C4-2B (cell line): ENCODE measurements around the gene YARS1.

Source experiments
- H3K27ac ChIP-seq: fragments of 450-650 bp; 2 replicates; pipeline ENCODE4 v1.5.1; 2017
- CTCF ChIP-seq: fragments of 450-650 bp; conservative IDR thresholded peaks from 2 replicates; pipeline ENCODE4 v1.5.1; 2017; ENCODE audit warnings: mild to moderate bottlenecking
- ZFX ChIP-seq: fragments of 450-650 bp; IDR thresholded peaks from 2 replicates; pipeline ENCODE4 v1.6.1; 2017

The YARS1 gene

DNA sequence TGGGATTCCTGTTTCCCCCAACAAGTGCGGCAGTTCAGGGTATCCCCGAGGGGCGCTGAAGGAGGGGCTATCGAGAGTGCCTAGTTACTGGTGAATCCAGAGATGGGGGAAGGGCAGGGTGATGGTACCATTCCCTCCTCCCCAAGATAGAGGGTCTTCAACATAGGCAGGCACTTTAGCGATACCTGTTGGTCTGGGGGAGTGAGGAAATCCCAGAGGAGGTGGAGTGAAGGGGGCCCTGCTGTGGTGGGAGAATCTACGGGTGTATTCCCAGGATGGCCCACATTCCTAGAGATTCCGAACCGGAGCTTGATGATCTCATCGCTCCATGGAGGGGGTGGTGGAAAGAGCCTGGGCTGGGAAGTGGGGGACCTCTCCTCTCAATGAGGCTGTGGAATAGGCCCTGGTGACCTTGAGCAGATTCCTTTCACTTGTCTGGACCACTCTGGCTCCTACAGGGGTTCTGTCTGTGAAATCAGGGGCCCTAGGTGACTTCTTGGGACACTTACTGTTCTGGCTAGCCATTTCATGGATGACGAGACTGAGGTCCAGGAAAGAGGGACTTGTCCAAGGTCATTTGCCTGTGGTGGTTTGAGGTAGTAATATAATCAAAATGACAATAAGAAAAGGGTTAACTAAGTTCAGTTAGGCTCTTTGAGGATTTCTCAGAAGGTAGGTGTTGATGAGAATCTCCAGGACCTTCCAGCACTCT lies 61.9 kb downstream of the YARS1 start:
- TF ChIP-seq ZFX (no peak), CTCF (no peak)
- H3K27ac ChIP-seq = peak overlapping the region; percentile 90

GRCh38 chr1:32754317-32755097 lies 62.7 kb downstream of the YARS1 start:
- H3K27ac ChIP-seq = peak overlapping the region; percentile 90
- TF ChIP-seq ZFX (no peak), CTCF (no peak)

GRCh38 chr1:32753532-32754316 lies 63.4 kb downstream of the YARS1 start:
- peak overlapping the region; percentile 90 for H3K27ac ChIP-seq
- TF ChIP-seq CTCF (no peak), ZFX (peak; percentile 39; the same call in 1 of the 2 replicates)

GRCh38 chr1:32749771-32750170 lies 67.4 kb downstream of the YARS1 start:
- TF ChIP-seq CTCF (no peak), ZFX (no peak)
- H3K27ac ChIP-seq = no peak overlapping the region

DNA sequence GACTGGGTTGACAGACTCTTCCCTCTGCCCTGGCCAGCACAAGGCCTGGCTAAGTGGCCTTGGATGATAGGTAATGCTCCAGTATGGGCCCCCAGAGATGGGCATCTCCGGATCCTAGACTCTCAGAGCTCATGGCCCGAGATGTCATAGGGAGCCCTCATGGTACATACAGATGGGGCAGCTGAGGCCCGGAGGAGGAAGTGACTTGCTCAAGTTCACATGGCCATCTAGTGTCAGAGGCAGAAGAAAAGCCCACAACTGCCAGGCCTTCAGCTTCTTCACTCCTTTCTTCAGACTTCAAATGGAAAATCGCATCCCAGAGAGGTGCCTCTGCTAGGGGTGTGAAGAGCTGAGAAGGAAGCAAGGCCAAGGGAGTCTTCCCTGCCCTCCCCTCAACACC lies 67.8 kb downstream of the YARS1 start:
- no peak overlapping the region for H3K27ac ChIP-seq
- TF ChIP-seq ZFX (no peak), CTCF (no peak)

DNA sequence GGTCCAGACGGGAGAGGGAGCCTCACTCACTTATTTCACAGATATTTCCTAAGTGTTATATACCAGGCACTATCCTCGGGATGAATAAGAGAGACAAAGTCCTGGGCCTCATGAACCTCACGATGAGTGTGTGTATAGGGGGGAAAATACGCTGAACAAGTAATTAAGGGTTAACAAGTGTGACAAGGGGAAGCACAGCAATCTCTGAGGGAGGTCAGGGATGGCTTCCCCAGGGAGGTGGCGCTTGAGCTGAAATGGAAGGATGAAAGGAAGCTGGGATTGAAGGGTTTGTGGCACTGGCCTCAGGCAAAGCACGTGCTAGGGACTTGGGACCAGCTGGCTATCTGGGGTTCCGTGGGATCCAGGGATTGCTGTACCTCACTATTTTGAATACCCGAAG lies 68.2 kb downstream of the YARS1 start:
- TF ChIP-seq CTCF = no peak
- TF ChIP-seq ZFX = no peak

More for the DNA sequence above, 68.2 kb downstream of the YARS1 start:
- no peak overlapping the region for H3K27ac ChIP-seq
